SKM-1 (cell line): ENCODE measurements around the gene TCEA3.

ENCODE experiments used
- DNase-seq: peaks from one replicate; lab custom pipeline; 2025; ENCODE audit not compliant: unreplicated experiment; lab: John Stamatoyannopoulos, UW

TCEA3 gene

DNA sequence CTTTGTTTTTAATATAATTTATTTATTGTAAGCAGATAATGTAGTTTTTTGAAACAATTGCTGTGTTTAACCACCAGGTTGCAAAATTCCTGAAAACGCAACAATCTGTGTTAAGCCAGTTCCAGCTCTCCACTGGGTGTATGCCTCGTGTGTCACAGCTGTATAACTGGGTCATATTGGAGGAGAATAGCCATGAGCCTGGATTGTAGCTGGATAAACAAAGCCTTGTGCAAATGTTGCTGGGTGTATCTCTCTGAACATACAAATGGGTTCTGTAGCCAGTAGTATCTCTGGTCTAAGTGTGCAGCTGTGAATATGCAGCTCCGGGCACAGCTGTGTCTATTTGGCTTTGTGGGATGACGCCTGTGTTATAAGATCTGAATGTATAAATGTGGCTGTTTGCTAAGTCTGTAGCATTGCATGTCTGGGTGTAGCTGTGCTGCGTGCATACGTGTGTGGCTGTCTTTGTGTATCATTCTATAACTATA is 2.8 kb downstream of the TCEA3 start:
- DNase-seq = no peak

DNA sequence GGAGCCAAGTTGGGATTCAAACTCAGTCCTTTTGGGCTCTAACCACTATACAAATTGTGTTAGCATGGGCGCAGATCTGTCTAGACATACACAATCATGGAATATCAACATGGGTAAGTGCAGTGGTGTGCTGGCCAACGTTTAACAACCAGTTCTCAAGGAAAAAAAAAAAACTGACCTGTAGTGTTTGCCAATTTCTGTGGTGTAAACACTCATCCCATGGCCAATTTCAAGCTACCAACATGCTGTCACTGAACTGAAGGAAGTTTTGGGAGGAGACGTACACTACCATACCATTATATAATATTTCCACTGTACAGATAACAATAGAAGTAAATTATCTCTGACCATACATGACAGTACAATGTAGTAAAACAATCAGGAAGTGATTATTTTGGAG is 3.2 kb downstream of the TCEA3 start:
- no peak for DNase-seq

DNA sequence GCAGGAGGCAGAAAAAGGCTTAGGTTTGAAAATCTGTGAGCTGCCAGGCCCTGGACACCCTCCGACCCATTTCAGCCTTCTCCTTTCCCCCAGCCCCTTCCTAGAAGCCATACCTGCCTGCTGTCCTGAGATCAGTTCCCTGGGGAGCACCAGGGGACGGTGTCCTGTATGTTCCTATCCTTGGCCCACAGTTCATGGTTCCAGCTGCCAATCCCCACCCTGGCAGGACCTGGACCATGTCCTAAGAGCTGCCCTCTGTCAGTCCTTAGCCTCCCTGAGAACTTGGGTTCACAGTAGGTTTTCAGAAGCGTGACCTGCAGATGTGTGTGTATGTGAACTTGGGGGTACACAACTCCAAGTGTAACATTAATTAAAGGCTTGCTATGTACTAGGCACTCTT is 3.8 kb downstream of the TCEA3 start:
- no peak for DNase-seq

DNA sequence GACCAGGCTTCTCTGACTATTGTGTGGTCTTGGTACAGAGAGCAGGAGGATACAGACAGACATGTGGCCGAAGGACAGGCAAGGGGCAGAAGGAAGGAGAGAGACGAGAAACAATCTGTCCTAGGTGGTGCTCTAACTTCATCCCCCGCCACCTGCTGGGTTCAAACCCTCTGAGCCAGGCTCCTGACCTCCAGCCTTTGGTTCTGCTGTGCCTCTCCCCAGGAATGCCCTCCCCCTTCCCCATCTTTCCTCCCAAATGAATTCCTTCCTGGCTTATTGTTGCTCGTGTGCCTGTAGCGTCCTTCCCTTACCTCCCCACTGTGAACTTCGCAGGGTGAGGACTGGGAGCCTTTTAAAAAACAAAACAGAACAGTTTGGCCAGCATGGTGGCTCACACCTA is 5.4 kb downstream of the TCEA3 start:
- no peak for DNase-seq

DNA sequence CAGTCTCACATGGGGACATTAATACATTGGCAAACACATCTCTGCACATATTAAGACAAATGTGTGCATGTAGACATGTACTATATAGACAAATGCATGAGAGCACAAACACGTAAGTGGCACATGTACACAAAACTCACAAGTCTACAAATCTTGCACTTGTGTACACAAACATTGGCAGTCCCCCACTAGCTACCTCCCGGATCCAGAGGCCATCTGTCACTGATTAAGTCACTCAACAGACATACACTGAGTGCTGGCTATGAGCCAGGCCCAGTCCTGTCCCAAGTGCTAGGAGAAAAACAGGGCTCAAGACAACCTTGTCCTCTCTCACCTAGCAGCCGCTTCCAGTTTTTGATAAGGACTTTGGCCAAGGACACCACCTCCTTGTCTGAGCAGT is 7.0 kb downstream of the TCEA3 start:
- no peak for DNase-seq

DNA sequence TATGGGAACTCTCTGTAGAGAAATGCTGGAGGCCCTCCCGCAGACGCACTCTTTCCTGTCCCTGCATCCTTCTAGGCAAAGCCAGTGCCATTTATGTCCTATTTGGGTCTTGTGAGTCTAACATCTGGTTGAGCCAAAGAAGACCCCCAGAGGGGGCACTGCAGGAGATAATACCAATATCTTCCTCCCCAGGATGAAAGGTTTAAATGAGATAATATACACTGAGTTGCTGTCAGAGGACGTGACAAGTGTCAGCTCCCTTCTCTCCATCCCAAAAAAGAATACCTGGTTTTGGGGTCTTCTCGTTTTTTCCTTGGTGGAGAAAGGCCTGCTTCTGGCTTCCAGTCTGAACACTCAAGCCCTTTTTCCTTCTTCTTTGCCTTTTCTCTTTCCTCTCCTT is 7.6 kb downstream of the TCEA3 start:
- no peak for DNase-seq

DNA sequence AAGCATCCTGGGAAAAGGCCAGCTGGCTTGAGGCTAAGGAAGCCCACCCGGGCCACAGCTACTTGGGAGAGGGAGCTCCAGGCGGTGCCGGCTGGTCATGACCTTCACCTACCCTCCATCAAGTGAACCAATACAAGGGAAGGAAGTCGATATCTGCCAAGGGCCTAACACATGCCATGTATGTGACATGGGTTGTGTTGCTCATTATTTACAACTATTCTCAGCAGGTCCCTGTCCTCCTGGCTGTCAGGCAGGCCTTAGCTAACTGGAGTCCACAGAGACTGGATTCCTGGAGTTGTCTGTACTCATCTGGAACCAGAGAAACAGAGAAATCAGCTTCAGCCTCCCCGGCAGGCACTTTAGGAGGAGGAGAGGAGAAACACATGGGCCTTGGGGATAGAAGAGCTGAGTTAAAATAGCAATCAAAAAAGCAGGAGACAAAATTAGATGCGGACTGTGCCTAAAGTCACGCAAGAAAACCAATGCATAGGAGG is 15.7 kb downstream of the TCEA3 start:
- no peak for DNase-seq

DNA sequence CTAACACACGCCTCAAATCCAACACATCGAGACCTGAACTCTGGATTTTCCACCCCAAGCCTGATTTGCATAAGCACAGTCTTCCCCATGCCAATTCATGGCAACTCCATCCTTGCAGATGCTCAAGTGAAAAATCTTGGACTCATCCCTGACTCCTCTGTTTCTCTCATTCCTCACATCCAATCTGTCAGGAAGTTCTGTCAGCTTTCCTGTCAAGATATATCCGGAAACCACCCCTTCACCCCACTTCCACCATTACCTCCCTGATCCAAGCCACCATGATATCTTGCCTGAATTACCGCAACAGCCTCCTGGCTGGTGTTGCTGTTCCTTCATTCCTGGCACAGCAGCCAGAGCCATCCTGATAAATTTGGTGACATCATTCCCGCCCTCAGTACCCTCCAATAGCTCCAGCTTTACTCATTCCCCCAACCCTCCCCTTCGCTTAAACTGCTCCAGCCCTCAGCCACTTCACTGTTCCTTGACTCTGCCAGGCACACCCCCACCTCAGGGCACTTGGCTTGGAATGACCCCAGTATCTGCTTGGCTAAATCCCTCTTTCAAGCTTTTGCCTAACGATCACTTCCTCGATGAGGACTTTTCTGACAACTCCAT is 17.4 kb downstream of the TCEA3 start:
- no peak for DNase-seq

DNA sequence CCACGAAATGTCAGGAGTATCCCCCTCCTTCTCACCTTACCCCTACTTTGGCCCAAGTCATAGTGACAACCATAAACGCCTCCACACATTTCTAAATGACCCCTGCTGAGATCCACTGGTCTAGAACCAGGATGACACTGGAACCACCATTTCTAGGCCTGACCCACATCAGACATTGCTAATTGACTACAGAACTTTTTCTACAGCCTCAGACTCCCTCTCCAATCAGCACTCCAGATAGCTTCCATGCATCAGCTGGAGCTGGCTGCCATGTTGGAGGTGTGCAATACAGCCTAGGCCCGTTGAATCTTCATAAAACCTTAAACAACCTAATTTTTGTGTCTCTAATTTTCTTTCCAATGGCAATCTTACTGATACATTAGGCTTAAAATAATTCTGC is 18.6 kb downstream of the TCEA3 start:
- DNase-seq = no peak

DNA sequence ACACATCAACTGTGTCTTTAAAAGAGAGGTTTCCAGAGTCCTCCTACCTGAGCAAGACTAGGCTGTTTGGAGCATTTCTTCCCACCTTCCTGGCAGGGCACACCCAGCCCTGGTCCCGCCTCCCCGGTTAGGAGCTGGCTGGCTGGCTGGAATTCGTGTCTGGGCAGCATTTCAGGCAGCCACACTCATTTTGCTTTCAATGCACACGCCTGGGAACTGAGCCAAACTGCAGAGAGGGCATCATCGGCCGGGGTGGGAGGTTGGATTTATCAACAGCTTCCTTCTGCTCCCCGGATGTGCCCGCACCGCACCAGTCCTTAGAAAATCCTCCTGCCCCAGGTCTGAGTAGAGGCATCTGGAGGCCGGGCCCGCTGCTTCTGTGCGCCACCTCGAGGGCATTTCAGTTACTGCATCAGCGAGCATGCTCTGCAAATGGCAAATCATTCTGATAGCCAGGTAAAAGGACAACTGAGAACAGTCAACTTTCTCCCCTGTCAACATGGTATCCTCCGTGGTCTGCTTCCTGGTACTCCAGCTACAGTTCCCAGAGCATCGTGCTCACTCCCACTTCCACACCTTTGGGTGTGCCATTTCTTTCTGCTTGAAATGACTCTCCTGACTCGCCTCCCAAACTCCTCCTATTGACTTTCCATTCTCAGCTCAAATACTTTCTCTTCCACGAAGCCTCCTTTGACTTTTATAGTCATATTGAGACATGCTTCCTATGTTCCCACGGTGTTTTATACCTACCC is 20.6 kb downstream of the TCEA3 start:
- no peak for DNase-seq

DNA sequence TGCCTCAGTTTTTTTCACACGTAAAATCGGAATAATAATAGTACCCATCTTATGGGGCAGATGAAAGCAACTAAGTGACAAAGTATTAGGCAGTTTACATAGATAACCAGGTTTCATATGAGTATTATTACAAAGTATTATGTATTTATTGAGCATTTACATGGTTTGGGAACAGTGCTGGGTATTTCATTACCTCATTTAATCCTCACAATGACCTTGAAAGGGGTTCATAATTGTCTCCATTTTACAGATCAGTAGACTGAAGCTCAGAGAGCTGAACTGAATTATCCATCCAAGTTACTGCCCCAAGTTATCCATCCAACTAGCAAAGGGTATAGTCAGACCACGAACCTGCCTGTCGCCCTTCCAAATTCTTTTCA is 21.2 kb downstream of the TCEA3 start:
- DNase-seq = no peak

DNA sequence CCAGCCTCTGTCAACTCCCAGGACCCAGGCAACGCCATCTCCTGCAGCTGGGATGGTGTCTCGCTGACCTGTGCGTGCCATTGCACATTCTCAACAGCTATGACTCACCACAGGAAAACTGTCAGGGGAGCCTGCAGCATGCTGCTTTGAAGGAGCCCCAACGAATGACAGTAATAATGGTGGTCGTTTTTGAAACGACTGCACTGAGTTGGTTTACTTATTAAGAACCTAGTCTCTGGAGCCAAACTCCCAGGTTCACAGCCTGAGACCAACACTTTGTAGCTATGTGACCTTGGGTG is 21.6 kb downstream of the TCEA3 start:
- no peak for DNase-seq

DNA sequence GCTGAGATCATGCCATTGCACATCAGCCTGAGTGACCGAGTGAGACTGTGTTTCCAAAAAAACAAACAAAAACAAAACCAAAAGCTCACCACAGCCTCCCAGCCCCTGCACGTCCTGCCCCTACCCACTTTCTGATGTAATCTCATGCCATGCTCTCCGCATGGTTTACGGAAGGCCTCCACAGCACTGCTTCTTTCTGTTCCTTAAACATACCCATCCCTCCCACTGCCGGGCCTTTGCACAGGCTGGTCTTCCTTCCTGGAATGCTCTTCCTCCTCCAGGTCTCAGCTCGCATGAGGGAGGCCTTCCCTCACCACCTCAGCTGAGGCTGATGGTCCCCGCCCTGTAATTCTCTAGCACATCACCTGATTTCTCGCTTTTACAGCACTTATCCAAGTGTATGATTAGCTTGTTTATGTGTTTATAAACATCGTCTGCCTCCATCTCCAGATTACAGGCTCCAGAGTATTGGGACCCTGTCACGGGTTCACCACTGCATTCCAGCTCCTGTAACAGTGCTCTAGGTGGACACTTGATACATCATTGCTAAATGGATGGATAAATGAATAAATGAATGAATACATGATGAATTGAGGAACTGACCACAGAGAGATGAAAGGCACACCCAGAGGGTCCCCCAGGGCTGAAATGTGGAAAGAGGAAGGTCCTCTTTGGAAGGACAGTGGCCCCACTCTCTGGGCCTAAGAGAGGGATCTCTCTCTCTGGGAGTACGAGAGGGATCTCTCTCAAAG is 22.1 kb downstream of the TCEA3 start:
- DNase-seq = no peak

DNA sequence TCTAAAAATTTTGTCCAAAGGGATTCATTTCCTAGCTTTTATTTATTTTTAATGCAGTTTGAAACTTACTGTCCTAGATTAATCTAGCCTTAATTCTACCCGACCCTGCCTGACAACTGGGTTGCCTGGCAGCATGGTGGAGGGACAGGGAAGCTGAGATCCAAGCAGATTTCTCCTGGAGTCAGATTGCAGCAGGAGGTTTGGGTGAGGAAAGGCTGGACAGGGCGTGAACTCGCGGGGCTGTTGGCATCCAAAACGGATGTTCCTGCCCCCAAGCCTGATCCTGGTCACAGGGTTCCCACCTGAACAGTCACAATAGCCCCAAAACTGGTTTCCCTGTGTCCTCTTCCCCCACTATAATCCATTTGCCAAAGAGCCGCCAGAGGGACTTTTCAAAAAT is 23.2 kb downstream of the TCEA3 start:
- DNase-seq = no peak

DNA sequence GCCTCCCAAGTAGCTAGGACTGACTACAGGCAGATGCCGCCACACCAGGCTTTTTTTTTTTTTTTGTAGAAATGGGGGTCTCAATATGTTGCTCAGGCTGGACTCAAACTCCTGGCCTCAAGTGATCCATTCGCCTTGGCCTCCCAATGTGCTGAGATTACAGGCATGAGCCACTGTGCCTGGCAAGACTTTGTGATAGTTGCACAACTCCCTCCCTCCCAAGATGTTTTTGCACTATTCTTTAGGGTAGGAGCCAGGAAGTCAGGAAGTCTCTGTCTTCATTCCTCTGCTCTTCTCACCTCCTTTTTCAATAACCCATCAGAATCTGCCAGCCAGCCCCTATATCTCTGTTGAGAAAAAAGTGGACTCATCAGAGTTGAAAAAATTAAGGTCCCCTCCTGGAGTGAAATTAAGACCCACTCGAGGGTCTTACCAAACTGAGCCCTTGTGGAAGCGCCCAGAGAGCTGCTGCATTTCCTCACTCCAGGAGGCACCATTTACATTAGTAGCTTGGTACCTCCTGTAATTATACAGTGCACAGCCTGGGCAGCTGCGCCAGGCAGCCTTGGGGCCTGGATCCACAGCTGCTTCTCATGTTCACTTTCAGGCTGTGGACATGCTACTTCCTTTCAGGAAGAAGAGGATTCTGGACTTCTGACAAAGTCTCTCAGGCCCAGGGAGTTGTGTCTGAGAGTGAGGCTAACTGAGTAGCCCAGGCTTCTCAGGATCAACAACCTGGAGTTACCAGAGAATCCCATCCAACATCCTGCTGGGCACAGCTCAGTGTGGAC is 24.0 kb downstream of the TCEA3 start:
- DNase-seq = no peak

DNA sequence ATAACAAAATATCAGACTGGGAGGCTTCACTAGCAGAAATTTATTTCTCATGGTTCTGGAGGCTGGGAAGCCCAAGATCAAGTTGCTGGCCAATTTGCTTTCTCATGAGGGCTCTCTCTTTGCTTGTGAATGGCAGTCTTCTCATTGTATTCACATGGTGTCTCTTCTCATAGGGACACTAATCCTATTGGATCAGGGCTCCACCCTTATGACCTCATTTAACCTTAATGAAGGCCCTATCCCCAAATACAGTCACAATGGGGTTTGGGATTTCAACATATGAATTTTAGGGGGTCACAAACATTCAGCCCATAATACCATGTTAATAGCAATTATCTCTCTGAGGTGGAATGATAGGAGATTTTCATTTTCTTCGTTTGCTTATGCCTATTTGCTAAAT is 25.3 kb downstream of the TCEA3 start:
- no peak for DNase-seq

DNA sequence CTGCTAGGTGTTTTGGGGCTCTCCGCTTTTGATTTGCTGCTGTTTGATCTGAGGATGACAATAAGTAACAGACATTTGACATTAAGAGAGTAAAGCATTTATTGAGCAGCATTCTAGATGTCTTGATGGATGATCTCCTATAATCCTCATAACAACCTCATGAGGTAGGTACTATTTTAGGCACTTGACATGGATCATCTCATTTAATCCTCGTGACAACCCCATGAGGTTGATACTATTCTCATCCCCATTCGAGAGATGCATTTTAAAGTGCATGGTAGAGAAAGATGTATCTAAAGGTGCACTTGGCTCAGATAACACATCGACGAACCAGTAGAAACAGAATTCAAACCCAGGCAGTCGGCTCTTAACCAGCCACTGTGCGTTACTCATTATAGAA is 26.6 kb downstream of the TCEA3 start:
- DNase-seq = no peak

DNA sequence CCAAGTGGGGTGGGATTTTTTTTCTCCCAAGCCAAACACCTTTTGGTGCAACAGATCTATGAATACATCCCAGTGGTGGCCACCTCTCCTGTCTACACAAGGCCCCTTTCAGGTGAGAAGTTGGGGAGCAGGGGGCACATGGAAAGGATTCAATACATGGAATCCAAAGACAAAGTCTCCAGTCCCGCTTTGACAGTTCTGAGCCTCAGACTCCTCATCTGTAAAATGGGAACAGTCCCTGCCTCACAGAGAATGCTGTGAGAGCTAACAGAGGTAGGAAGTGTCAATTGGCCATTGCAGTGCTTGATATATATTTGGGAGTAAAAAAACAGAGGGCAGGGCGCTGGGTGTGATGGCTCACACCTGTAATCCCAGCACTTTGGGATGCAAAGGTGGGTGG is 28.2 kb downstream of the TCEA3 start:
- no peak for DNase-seq

DNA sequence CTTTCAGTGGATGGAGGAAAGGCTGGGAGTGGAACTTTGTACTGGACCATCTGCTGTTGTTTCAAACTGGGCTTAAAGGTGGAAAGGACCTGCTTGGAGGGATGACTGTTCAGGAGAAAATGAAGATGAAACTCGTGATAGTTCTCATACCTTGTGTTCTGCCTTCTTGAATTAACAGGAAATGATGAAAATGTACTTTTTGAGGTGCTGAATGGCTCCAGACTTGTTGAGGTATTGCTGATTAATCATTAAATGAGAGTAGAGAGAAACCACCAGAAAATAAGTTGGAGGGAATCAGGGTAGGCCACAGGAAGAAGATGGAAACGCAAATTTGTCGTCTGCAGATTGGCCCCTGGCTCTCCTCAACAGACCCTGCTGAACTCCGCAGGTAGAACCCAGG is 28.7 kb downstream of the TCEA3 start:
- DNase-seq = no peak

DNA sequence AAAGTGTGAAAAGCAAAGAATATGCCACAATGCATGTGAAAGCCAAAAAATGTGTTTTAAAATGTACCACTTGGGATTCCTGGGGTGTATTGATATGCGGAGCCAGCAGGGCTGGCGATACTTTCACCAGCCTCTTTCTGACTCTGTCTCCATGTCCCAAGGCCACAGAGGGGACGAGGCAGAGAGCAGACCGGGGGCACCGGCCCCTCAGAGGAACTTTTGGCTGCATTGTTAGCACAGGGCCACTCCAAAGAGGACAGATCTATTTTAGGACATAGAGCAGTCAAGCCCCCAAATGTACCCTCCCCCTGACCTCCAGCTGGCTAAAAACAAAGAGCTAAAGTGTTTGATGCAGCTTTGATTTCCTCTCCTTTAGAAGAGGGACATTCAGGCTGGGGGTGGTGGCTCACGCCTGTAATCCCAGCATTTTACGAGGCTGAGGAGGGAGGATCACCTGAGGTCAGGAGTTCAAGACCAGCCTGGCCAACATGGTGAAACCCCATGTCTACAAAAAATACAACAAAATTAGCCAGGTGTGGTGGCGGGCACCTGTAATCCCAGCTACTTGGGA is 29.3 kb downstream of the TCEA3 start:
- no peak for DNase-seq

DNA sequence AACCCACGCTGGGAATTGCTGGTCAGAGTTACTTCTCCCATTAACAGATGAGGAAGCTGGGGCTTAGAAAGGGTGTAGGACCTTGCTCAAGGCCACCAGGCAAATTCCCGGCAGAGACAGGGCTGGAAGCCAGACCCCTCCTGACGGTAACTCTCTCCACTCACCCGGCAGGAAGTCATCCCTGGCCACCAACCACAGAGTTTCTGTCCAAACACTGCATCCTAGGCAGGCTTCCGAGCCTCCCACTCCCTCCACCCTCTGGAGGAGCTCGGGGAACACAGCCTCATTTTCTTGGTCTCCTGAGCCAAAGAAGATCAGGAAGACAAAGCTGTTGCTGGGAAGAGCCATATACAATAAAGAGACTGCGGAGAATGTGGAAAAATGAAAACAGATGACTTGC is 29.9 kb downstream of the TCEA3 start:
- no peak for DNase-seq
